ENCODE results near the gene CYS1. TPM values are rescaled to one million over a fixed set of nuclear protein-coding genes. Genes with fewer than 3 reads are reported as not detected.

The CYS1 gene
- total and polyA plus RNA-seq, 2 of the 8 experiments (the other 6 are each of a cell fraction or from before 2014, with no cell fraction given) = 0.09 to 0.13 TPM

DNA sequence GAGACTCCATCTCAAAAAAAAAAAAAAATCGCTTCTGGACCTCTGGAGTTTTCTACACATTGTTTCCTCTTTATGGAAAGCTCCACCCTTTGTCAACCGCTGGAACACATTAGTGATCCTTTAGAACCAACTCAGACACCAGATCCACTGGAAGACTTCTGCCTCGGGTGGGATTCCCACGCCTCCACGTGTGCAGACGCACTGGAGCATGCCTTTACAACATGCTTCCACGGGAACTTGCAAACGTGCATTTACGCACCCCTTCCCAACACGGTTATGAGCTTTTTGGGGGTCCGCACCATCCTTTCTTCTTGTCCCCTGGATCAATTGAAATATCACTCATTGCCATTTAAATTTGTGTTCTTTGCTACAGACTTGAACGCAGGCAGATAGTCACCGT, 5.1 kb downstream of the CYS1 start (continued):
- no peak for TF ChIP-seq CHD1 (IDR thresholded peaks at IDR 0.05; ENCODE audit: low read depth, low read length)
- TF ChIP-seq TBP (IDR thresholded peaks at IDR 0.05; ENCODE audit: low read depth, low read length) = no peak
- no peak for TF ChIP-seq ZNF274 (IDR thresholded peaks at IDR 0.05; ENCODE audit: borderline replicate concordance, extremely low read depth, low read length)
- no peak for TF ChIP-seq SRF (IDR thresholded peaks at IDR 0.05; ENCODE audit: low read depth, low read length)
- TF ChIP-seq, protein P1, sequence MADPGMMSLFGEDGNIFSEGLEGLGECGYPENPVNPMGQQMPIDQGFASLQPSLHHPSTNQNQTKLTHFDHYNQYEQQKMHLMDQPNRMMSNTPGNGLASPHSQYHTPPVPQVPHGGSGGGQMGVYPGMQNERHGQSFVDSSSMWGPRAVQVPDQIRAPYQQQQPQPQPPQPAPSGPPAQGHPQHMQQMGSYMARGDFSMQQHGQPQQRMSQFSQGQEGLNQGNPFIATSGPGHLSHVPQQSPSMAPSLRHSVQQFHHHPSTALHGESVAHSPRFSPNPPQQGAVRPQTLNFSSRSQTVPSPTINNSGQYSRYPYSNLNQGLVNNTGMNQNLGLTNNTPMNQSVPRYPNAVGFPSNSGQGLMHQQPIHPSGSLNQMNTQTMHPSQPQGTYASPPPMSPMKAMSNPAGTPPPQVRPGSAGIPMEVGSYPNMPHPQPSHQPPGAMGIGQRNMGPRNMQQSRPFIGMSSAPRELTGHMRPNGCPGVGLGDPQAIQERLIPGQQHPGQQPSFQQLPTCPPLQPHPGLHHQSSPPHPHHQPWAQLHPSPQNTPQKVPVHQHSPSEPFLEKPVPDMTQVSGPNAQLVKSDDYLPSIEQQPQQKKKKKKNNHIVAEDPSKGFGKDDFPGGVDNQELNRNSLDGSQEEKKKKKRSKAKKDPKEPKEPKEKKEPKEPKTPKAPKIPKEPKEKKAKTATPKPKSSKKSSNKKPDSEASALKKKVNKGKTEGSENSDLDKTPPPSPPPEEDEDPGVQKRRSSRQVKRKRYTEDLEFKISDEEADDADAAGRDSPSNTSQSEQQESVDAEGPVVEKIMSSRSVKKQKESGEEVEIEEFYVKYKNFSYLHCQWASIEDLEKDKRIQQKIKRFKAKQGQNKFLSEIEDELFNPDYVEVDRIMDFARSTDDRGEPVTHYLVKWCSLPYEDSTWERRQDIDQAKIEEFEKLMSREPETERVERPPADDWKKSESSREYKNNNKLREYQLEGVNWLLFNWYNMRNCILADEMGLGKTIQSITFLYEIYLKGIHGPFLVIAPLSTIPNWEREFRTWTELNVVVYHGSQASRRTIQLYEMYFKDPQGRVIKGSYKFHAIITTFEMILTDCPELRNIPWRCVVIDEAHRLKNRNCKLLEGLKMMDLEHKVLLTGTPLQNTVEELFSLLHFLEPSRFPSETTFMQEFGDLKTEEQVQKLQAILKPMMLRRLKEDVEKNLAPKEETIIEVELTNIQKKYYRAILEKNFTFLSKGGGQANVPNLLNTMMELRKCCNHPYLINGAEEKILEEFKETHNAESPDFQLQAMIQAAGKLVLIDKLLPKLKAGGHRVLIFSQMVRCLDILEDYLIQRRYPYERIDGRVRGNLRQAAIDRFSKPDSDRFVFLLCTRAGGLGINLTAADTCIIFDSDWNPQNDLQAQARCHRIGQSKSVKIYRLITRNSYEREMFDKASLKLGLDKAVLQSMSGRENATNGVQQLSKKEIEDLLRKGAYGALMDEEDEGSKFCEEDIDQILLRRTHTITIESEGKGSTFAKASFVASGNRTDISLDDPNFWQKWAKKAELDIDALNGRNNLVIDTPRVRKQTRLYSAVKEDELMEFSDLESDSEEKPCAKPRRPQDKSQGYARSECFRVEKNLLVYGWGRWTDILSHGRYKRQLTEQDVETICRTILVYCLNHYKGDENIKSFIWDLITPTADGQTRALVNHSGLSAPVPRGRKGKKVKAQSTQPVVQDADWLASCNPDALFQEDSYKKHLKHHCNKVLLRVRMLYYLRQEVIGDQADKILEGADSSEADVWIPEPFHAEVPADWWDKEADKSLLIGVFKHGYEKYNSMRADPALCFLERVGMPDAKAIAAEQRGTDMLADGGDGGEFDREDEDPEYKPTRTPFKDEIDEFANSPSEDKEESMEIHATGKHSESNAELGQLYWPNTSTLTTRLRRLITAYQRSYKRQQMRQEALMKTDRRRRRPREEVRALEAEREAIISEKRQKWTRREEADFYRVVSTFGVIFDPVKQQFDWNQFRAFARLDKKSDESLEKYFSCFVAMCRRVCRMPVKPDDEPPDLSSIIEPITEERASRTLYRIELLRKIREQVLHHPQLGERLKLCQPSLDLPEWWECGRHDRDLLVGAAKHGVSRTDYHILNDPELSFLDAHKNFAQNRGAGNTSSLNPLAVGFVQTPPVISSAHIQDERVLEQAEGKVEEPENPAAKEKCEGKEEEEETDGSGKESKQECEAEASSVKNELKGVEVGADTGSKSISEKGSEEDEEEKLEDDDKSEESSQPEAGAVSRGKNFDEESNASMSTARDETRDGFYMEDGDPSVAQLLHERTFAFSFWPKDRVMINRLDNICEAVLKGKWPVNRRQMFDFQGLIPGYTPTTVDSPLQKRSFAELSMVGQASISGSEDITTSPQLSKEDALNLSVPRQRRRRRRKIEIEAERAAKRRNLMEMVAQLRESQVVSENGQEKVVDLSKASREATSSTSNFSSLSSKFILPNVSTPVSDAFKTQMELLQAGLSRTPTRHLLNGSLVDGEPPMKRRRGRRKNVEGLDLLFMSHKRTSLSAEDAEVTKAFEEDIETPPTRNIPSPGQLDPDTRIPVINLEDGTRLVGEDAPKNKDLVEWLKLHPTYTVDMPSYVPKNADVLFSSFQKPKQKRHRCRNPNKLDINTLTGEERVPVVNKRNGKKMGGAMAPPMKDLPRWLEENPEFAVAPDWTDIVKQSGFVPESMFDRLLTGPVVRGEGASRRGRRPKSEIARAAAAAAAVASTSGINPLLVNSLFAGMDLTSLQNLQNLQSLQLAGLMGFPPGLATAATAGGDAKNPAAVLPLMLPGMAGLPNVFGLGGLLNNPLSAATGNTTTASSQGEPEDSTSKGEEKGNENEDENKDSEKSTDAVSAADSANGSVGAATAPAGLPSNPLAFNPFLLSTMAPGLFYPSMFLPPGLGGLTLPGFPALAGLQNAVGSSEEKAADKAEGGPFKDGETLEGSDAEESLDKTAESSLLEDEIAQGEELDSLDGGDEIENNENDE (IDR thresholded peaks at IDR 0.05; ENCODE audit: insufficient replicate concordance, low read length) = no peak
- TF ChIP-seq TCF12 (IDR thresholded peaks at IDR 0.05; ENCODE audit: low read depth, low read length) = no peak

Data from H1 (cell line).